ENCODE measurements around the gene PRB2.
"Not testable (repeated sequence)": the region's sequence is repeated elsewhere in the genome, so short reads cannot be mapped to it uniquely, and the experiment has no call there.

The PRB2 gene

DNA sequence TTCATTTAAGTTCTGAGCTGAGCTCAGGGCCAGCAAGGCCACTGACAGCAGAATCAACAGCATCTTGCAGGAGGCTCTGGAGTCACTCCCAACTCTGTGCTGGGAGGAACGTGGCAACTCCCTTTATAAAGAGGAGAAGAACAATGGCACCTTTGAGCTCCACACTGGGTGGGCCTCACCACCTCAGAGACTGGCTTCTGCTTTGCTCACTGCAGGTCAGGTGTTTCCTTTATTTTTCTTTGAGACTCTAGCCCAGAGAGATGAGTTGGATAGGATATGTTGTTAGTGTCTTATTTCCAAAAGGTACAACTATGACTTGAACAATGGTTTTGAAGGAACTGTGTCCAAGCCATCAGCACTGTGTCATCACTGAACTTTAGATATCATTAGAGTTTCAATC is at the start of gene PRB2:
PRB2 (minus strand) TSS at position 101 of the 400 bp plus-strand sequence; CDS start at position 63, 38 bp downstream.
- not testable (repeated sequence) for DNase-seq (ENCODE audit: low read depth)

DNA sequence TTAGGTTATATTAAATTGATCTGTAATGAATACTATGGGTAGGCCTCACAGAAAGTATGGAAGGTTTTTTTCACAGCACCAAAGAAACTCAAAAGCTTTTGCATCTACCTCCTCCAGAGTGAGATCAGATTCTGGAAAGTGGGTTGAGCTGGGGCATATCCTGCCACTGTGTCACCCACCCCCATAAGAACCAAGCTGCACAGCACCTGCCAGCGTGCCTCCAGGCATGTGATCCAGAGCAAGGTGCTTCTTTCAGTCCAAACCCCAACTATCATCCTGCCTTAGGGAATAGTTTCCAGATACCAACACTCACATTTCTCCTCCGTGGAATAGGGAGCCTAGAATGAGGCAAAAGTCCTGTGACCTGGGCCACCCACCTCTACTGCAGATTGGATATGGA is 42.6 kb upstream of the PRB2 start:
- DNase-seq (ENCODE audit: low read depth) = no peak

DNA sequence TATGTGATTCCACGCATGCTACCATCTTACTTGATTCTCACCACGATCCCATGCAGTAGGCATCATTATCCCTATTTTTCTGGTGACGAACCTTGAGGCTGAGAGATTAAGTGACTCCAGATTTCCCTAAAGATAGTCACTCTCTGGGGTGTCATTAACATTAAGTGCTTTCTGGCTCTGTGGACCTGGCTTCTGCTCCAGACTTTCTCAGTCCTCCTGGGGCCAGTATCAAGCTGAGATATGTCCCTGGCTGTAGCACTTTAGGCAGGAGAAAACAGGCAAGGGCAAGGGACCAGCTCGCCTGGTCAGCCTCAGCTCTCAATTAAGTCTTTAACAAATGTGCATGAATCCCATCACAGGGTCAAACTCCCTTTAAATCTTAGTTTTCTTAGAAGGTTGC is 38.3 kb upstream of the PRB2 start:
- DNase-seq (ENCODE audit: low read depth) = no peak

DNA sequence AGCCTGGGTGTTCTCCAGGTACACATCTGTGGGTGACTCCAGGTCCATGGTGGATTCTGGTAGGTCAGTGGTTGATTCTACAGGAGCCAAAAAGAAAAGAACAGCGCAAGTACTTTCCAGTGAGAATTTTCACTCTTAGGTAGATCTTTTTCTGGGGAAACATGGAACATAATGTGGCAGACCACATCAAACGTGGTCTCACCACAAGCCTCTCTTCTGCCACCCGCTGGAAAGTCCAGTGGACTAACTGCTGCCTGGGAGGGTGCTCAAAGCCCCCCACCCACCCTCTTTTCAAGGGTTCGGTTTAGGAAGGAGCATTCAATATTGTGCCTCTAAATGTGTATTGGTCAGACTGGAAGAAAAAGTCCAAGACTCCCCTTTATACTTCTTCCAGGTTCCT is 36.1 kb upstream of the PRB2 start:
- DNase-seq (ENCODE audit: low read depth) = no peak

DNA sequence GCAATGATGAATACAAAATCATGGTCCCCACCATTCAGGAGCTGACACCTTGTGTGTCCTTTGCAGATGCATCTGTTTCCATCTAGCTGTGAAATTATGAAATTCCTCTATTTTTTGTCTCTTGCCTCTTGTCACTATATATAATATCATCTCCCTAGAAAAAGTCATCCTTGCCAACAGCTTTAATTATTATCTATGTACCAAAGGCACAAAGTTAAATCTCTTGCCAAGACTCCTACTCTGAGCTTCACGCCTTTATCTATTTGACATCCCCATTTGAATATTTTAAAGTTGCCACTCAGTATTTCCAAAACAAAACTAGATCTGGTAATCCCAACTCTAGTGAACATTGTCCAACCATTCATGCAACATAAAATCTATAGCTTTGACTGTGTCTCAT is 32.0 kb upstream of the PRB2 start:
- DNase-seq (ENCODE audit: low read depth) = no peak

DNA sequence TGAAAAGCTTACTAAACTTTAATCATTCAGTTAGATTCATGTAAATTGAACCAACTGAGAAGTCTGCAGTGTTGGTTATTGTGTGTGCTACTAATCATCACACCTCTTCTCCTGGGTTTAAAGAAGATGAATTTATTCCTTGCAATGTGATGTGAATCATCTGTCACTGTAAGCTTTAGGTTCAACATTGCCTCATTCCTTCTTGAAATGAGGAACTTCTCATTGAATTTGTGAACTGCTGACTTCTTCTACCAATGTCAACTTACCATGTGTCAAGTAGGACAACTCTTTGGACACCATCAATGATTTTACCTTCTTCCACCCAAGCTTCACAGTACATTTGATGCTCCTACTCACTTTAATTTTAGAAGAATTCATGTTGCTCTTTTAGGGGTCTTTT is 17.4 kb upstream of the PRB2 start:
- DNase-seq (ENCODE audit: low read depth) = no peak

DNA sequence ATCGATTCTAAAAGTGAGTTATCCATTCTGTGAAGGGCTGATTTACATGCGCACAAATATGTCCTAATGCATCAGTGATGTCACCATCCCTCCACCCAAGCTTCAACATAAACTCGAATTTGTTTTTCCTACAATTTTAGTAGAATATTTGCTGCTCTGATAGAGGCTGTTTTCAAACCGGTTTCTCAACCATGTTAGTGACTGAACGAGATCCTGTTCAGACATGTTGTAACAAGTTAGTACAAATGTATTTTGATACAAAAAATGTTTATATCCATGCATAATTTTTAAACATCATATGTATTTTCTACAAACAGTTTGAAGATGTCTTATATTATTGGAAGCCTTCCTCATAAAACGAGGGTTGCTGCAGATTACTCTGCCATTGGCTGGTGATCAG is 12.7 kb upstream of the PRB2 start:
- no peak for DNase-seq (ENCODE audit: low read depth)

DNA sequence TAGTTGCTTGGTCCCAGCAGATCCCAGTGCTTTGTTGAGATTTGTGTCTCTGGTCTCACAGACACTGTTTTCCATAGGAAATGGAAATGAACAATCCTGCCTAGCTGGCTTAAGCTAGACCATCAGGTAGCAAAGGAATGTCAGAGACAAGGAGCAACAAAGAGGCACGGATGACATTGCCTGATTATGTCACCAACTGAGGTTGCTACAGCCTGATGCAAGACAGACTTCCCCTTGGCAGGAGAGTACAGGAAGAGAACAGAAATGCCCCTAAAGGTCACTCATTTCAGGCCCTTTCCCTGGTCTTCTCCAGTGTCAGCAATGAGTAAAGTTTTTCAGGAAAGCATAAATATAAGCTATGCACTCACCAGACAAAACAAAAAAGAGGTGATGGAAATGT is 2.0 kb upstream of the PRB2 start:
- DNase-seq (ENCODE audit: low read depth) = no peak

DNA sequence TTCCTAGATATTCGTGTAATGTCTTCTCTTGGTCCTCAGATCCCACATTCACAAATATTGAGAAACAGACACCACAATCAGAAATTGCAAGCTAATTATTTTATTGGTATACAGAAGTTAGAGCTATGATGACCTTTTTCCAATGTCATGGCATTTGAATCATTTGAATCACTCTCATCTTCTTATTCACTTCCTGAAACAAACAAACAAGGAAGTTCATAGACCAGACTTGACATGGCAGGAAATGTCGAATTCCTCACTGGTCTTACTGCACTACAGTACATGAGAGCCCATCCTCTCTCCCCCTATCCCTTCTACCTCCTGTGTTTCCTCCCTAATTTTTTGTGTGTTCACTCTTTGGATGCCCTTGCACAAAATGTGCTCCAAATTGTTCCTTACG is 3.9 kb downstream of the PRB2 start:
- not testable (repeated sequence) for DNase-seq (ENCODE audit: low read depth)

DNA sequence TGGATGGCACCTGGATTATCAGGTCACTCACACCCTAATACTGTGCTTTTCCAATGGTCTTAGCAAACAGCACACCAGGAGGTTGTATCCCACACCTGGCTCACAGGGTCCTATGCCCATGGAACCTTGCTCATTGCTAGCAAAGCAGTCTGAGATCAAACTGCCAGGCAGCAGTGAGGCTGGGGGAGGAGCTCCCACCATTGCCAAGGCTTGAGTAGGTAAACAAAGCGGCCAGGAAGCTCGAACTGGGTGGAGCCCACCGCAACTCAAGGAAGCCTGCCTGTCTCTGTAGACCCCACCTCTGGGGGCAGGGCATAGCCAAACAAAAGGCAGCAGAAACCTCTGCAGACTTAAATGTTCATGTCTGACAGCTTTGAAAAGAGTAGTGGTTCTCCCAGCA is 17.9 kb downstream of the PRB2 start:
- not testable (repeated sequence) for DNase-seq (ENCODE audit: low read depth)

DNA sequence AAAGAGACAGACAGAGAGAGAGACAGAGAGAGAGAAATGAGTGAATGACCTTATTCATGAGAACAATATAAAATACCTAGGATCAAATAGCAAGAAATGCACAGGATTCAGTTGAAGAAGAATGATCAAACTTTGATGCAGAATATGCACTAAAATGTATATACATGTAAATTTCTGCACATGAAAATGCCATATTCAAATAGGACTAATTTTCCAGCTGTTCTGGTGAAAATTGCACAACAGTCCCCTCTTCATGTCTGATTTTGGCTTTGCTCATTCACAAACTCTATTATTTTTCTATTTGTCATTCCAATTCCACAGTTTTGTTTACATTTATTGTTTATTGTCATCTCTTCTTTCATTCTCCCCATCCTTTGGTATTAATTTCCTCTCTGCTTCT is 34.2 kb downstream of the PRB2 start:
- DNase-seq (ENCODE audit: low read depth) = no peak

DNA sequence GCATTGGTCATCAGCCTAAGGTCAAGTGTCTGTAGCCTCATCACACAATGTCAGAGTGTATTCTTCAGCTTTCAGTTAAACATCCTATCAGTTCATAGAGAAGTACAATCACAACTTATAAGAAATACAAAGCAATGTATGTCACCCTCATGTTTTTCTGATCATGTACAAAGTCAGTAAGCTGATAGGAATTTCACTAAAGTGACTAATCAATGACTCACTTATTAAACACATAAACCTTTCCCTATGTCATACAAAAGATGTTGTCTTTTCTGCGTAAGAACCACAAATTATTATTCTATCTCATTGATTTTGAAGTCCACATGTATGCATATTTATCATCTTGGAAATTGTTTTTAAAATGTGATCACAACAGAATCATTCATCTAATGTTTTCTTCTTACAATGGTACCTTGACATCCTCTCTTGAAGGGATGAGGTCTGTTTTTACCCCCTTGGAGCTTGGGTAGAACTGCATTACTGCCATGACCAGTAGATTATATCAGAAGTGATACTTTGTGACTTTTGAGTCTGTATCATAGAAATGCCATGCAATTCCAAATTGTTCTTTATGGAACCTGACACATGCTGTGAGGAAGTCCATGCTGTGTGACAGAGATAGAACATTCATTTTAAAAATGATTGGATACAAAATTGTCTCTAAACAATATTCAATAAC is 35.0 kb downstream of the PRB2 start:
- DNase-seq (ENCODE audit: low read depth) = peak; percentile 4

DNA sequence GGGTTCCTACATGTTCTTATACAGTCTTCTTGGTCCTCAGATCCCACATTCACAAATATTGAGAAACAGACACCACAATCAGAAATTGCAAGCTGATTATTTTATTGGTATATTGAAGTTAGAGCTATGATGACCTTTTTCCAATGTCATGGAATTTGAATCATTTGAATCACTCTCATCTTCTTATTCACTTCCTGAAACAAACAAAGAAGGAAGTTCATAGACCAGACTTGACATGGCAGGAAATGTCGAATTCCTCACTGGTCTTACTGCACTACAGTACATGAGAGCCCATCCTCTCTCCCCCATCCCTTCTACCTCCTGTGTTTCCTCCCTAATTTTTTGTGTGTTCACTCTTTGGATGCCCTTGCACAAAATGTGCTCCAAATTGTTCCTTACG is 43.6 kb downstream of the PRB2 start:
- not testable (repeated sequence) for DNase-seq (ENCODE audit: low read depth)

DNA sequence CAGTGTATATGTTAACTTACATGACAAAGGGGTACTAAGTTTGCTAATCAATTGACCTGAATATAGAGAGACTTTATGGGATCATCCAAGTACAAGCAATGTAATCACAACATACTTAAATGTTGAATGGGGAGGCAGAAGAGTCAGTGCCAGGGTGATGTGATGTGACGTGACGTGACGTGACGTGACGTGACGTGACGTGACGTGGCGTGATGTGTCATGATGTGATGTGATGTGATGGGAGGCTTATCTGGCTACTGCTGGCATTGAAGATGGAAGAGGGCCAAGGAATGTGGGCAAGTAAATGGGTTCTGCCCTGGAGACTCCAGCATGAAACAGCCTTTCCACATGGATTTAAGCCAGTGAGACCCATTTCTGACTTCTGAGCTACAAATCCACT is 46.9 kb downstream of the PRB2 start:
- no peak for DNase-seq (ENCODE audit: low read depth)

DNA sequence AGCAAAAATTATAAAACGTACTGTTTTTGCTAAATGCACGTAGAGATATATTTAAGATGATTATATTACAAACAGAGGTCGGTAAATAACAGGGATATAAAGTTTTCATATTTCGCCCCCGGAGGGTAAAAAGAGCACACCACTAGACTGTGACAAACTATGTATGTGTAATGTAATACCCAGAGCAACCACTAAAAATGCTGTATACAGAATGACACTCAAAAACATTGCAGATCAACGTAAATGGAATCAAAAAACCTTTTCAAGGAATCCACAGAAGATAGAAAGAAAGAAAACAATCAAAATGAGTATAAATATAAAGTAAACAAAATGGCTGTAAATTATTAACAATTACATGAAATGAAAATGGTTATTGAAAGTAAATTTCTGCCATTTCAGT is 47.6 kb downstream of the PRB2 start:
- DNase-seq (ENCODE audit: low read depth) = no peak

DNA sequence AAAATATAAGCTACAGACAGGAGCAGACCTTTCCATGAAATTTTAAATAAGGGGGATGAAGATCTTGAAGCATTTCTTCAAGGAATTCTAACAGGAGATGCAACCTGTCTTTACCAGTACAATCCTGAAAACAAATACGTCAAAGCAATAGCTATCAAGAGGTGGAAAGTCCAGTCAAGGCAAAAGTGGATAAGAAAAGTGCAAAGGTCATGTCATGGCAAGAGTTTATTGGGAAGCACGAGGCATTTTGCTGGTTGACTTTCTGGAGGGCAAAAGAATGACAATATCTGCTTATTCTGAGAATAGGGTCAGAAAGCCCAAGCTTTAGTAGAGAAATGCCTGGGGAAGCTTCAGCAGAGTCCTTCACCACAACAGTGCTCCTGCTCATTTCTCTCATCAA is 50.9 kb downstream of the PRB2 start:
- no peak for DNase-seq (ENCODE audit: low read depth)

Measured in fibroblast of the conjunctiva (primary cell).